Mucosa of stomach (tissue), 1 donor: Measurements from ENCODE around the gene PROB1.
A peak's percentile ranks its signal among the peaks of the same experiment; 100 is the strongest.
"Not testable (repeated sequence)": the region's sequence is repeated elsewhere in the genome, so short reads cannot be mapped to it uniquely, and the experiment has no call there.

Experiments
- H3K27me3 ChIP-seq: one replicate; pipeline ENCODE4 v1.7.0; 2013; ENCODE audit warnings: mild to moderate bottlenecking, low read length; ENCODE audit not compliant: control insufficient read depth, insufficient read depth
- H3K36me3 ChIP-seq: one replicate; pipeline ENCODE4 v1.7.0; 2013; ENCODE audit warnings: low read length; ENCODE audit not compliant: control insufficient read depth, insufficient read depth
- H3K4me1 ChIP-seq: one replicate; pipeline ENCODE4 v1.7.0; 2013; ENCODE audit warnings: mild to moderate bottlenecking, low read length; ENCODE audit not compliant: control insufficient read depth, insufficient read depth
- H3K4me3 ChIP-seq: one replicate; pipeline ENCODE4 v1.7.0; 2013; ENCODE audit warnings: low read length
- H3K9ac ChIP-seq: one replicate; pipeline ENCODE4 v1.7.0; 2013; ENCODE audit warnings: mild to moderate bottlenecking, low read length, moderate library complexity
- H3K9me3 ChIP-seq: one replicate; pipeline ENCODE4 v1.7.0; 2013; ENCODE audit warnings: mild to moderate bottlenecking, low read length, moderate library complexity; ENCODE audit not compliant: control insufficient read depth
- donor health status: Pancreatic carcinoma.

The PROB1 gene

GRCh38 chr5:139387611-139388197 lies 7.2 kb downstream of the PROB1 start:
- H3K9ac ChIP-seq: no peak overlapping the region
- H3K36me3 ChIP-seq: no peaks in the 10 kb centered on the region
- H3K27me3 ChIP-seq: no peaks in the 10 kb centered on the region
- H3K9me3 ChIP-seq: no peaks in the 10 kb centered on the region
- peaks cover 59% of the 10 kb centered on the region for H3K4me1 ChIP-seq
- no peak overlapping the region for H3K4me3 ChIP-seq

GRCh38 chr5:139386956-139387355 lies 7.9 kb downstream of the PROB1 start:
- H3K4me1 ChIP-seq: peaks cover 56% of the 10 kb centered on the region
- not testable (repeated sequence) for H3K9ac ChIP-seq, H3K27me3 ChIP-seq, H3K4me3 ChIP-seq, H3K36me3 ChIP-seq, H3K9me3 ChIP-seq

- no peaks in the 10 kb centered on the region for H3K9me3 ChIP-seq
- H3K4me1 ChIP-seq: peaks cover 46% of the 10 kb centered on the region
- no peak overlapping the region for H3K4me3 ChIP-seq
- H3K27me3 ChIP-seq: no peaks in the 10 kb centered on the region
- H3K9ac ChIP-seq: no peak overlapping the region
- H3K36me3 ChIP-seq: no peaks in the 10 kb centered on the region
Observed at GRCh38 chr5:139386050-139386438, 8.9 kb downstream of the PROB1 start.

GRCh38 chr5:139385061-139386049 lies 9.5 kb downstream of the PROB1 start:
- Histone ChIP-seq H3K9me3 (no peaks in the 10 kb centered on the region), H3K27me3 (no peaks in the 10 kb centered on the region), H3K9ac (peak overlapping the region; percentile 72), H3K4me1 (peaks cover 43% of the 10 kb centered on the region), H3K36me3 (no peaks in the 10 kb centered on the region), H3K4me3 (peak overlapping the region; percentile 75)

- Histone ChIP-seq H3K36me3 (no peaks in the 10 kb centered on the region), H3K9me3 (no peaks in the 10 kb centered on the region), H3K4me3 (peak overlapping the region; percentile 75), H3K27me3 (no peaks in the 10 kb centered on the region), H3K9ac (peak overlapping the region; percentile 72), H3K4me1 (peaks cover 43% of the 10 kb centered on the region)
Observed at GRCh38 chr5:139384591-139385051, 10.3 kb downstream of the PROB1 start.

GRCh38 chr5:139383993-139384590 lies 10.8 kb downstream of the PROB1 start:
- Histone ChIP-seq H3K36me3 (no peaks in the 10 kb centered on the region), H3K9me3 (no peaks in the 10 kb centered on the region), H3K4me3 (no peak overlapping the region), H3K4me1 (peaks cover 43% of the 10 kb centered on the region), H3K27me3 (no peaks in the 10 kb centered on the region), H3K9ac (peak overlapping the region; percentile 72)

- Histone ChIP-seq H3K9ac (peak within 1 kb of the TSS; percentile 72), H3K9me3 (no peaks in the 10 kb centered on the region), H3K36me3 (no peaks in the 10 kb centered on the region), H3K4me3 (no peak within 1 kb of the TSS), H3K27me3 (no peaks in the 10 kb centered on the region), H3K4me1 (peaks cover 44% of the 10 kb centered on the region)
Observed at GRCh38 chr5:139383275-139383992, 11.5 kb downstream of the PROB1 start, which contains the start of gene SLC23A1. TSS of gene SLC23A1 (minus strand) at chr5:139383297. CDS start at chr5:139383253, 44 bp downstream.

GRCh38 chr5:139382807-139383206 lies 12.1 kb downstream of the PROB1 start:
- no peaks in the 10 kb centered on the region for H3K9me3 ChIP-seq
- no peaks in the 10 kb centered on the region for H3K36me3 ChIP-seq
- no peak overlapping the region for H3K4me3 ChIP-seq
- peaks cover 39% of the 10 kb centered on the region for H3K4me1 ChIP-seq
- no peak overlapping the region for H3K9ac ChIP-seq
- no peaks in the 10 kb centered on the region for H3K27me3 ChIP-seq

- peaks cover 34% of the 10 kb centered on the region for H3K4me1 ChIP-seq
- no peak overlapping the region for H3K9ac ChIP-seq
- no peaks in the 10 kb centered on the region for H3K27me3 ChIP-seq
- H3K36me3 ChIP-seq: no peaks in the 10 kb centered on the region
- no peaks in the 10 kb centered on the region for H3K9me3 ChIP-seq
- H3K4me3 ChIP-seq: no peak overlapping the region
Observed at GRCh38 chr5:139381837-139382761, 12.8 kb downstream of the PROB1 start.

GRCh38 chr5:139379626-139380449 lies 15.1 kb downstream of the PROB1 start:
- Histone ChIP-seq H3K36me3 (no peaks in the 10 kb centered on the region), H3K9ac (no peak overlapping the region), H3K27me3 (no peaks in the 10 kb centered on the region), H3K4me1 (peaks cover 23% of the 10 kb centered on the region), H3K4me3 (no peak overlapping the region), H3K9me3 (no peaks in the 10 kb centered on the region)
